Measurements from ENCODE around the gene PBRM1. TPM values are rescaled to one million over a fixed set of nuclear protein-coding genes. Genes with fewer than 3 reads are reported as not detected.

PBRM1 gene
- total and polyA plus RNA-seq, 2 experiments from 2014 or later: 42.6 to 60.3 TPM

DNA sequence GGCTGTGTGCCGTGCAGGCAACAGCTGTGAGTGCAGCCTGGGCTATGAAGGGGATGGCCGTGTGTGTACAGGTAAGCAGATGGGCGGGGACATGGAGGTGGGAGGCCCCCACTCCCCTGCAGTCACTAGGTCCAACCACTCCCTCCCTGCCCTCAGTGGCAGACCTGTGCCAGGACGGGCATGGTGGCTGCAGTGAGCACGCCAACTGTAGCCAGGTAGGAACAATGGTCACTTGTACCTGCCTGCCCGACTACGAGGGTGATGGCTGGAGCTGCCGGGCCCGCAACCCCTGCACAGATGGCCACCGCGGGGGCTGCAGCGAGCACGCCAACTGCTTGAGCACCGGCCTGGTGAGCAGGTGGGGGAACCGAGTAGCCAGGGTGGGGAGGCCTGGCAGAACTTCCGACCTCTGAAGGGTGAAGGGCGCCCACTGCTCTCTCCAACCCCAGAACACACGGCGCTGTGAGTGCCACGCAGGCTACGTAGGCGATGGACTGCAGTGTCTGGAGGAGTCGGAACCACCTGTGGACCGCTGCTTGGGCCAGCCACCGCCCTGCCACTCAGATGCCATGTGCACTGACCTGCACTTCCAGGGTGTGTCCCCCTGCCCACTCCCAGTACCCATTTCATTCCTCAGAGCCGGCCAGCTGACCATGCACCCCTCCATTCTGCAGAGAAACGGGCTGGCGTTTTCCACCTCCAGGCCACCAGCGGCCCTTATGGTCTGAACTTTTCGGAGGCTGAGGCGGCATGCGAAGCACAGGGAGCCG is 163.6 kb downstream of the PBRM1 start:
- H3K27me3 ChIP-seq (replicated peaks; ENCODE audit: insufficient read depth): no peaks in the 10 kb centered on the region
- no peak for TF ChIP-seq EZH2phosphoT487 (IDR thresholded peaks at IDR 0.05; ENCODE audit: insufficient read depth, low read depth)
- no peak for TF ChIP-seq EZH2 (IDR thresholded peaks at IDR 0.05; ENCODE audit: insufficient read depth, poor library complexity, severe bottlenecking)
- no peak overlapping the region for H2AFZ ChIP-seq
- no peaks in the 10 kb centered on the region for H3K36me3 ChIP-seq (ENCODE audit: low read depth)
- H4K20me1 ChIP-seq (ENCODE audit: insufficient read depth): no peaks in the 10 kb centered on the region
- H3K27ac ChIP-seq: no peak overlapping the region
- H3K9ac ChIP-seq: no peak overlapping the region
- in situ Hi-C loops (cut with MboI): no loop called here
- 91 to 93% methylated on average over 33 of the region's 33 CpGs for WGBS, 2 experiments (ENCODE audit: low coverage in 1 of 2, low lambda C conversion rate in 2 of 2, missing lambda C conversion rate in 2 of 2)
- no peak for DNase-seq
- H3K4me3 ChIP-seq: no peak overlapping the region
- H3K4me1 ChIP-seq (ENCODE audit: insufficient read depth): no peaks in the 10 kb centered on the region
- no peaks in the 10 kb centered on the region for H3K9me2 ChIP-seq (ENCODE audit: insufficient read depth)
- H3K79me2 ChIP-seq (ENCODE audit: insufficient read depth): no peaks in the 10 kb centered on the region
- no peaks in the 10 kb centered on the region for H3K9me3 ChIP-seq (ENCODE audit: low read depth)
- no peak overlapping the region for H3K4me2 ChIP-seq (ENCODE audit: unreplicated experiment)
- no peaks in the 10 kb centered on the region for H3F3A ChIP-seq (ENCODE audit: insufficient read depth)

DNA sequence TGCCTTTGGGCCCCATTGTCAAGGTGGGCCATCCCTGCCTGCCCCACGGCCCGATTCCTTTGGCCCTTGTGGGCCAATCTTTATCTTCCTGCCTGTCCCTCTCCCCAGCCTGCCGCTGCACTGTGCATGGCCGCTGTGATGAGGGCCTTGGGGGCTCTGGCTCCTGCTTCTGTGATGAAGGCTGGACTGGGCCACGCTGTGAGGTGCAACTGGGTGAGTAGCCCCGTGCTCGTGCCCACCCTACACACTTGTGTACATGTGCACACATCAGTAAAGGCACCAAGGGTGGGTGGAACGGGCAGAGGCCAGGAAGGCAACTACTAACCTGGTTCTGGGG is 164.3 kb downstream of the PBRM1 start:
- no peaks in the 10 kb centered on the region for H3K79me2 ChIP-seq (ENCODE audit: insufficient read depth)
- no peaks in the 10 kb centered on the region for H3K9me2 ChIP-seq (ENCODE audit: insufficient read depth)
- H3K27ac ChIP-seq: no peak overlapping the region
- 70 to 75% methylated on average over 8 of the region's 8 CpGs for WGBS, 2 experiments (ENCODE audit: low coverage in 1 of 2, low lambda C conversion rate in 2 of 2, missing lambda C conversion rate in 2 of 2)
- H4K20me1 ChIP-seq (ENCODE audit: insufficient read depth): no peaks in the 10 kb centered on the region
- no peak overlapping the region for H3K9ac ChIP-seq
- no peaks in the 10 kb centered on the region for H3K27me3 ChIP-seq (replicated peaks; ENCODE audit: insufficient read depth)
- H3K9me3 ChIP-seq (ENCODE audit: low read depth): no peaks in the 10 kb centered on the region
- no peaks in the 10 kb centered on the region for H3F3A ChIP-seq (ENCODE audit: insufficient read depth)
- H3K4me3 ChIP-seq: no peak overlapping the region
- in situ Hi-C loops (cut with MboI): no loop called here
- DNase-seq: no peak
- no peak overlapping the region for H3K4me2 ChIP-seq (ENCODE audit: unreplicated experiment)
- TF ChIP-seq EZH2 (IDR thresholded peaks at IDR 0.05; ENCODE audit: insufficient read depth, poor library complexity, severe bottlenecking): no peak
- no peak for TF ChIP-seq EZH2phosphoT487 (IDR thresholded peaks at IDR 0.05; ENCODE audit: insufficient read depth, low read depth)
- no peaks in the 10 kb centered on the region for H3K36me3 ChIP-seq (ENCODE audit: low read depth)
- no peaks in the 10 kb centered on the region for H3K4me1 ChIP-seq (ENCODE audit: insufficient read depth)
- H2AFZ ChIP-seq: no peak overlapping the region

DNA sequence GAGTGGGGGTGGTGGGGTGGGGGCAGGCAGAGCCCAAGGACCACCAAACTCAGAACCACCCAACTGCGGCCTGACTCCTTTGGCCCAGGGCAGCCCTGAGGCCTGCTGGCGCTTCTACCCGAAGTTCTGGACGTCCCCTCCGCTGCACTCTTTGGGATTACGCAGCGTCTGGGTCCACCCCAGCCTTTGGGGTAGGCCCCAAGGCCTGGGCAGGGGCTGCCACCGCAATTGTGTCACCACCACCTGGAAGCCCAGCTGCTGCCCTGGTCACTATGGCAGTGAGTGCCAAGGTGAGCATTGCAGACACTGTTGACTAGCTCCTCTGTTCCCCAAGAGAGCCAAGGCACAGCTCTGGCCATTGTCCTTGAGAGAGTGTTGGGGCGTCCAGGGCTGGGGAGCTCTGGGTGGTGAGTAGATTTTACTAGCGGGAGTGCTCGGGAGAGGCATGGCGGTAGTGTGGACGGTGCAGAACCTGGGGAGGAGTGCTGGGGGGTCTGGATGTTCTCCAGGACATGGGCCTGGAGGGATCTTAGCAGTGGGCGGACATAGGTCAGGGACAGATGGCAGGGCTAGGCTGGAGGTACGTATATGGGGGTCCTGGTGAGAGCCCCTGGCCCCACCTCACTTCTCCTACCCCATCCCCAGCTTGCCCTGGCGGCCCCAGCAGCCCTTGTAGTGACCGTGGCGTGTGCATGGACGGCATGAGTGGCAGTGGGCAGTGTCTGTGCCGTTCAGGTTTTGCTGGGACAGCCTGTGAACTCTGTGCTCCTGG is 164.8 kb downstream of the PBRM1 start:
- Histone ChIP-seq H3K27ac (no peak overlapping the region), H3K9me3 (ENCODE audit: low read depth) (no peaks in the 10 kb centered on the region), H3K27me3 (replicated peaks; ENCODE audit: insufficient read depth) (no peaks in the 10 kb centered on the region), H3K4me1 (ENCODE audit: insufficient read depth) (no peaks in the 10 kb centered on the region), H3K9ac (no peak overlapping the region), H3F3A (ENCODE audit: insufficient read depth) (no peaks in the 10 kb centered on the region), H3K4me3 (no peak overlapping the region), H3K9me2 (ENCODE audit: insufficient read depth) (no peaks in the 10 kb centered on the region), H2AFZ (no peak overlapping the region), H3K36me3 (ENCODE audit: low read depth) (no peaks in the 10 kb centered on the region), H3K79me2 (ENCODE audit: insufficient read depth) (no peaks in the 10 kb centered on the region), H3K4me2 (ENCODE audit: unreplicated experiment) (no peak overlapping the region), H4K20me1 (ENCODE audit: insufficient read depth) (no peaks in the 10 kb centered on the region)
- in situ Hi-C loops (cut with MboI): no loop called here
- TF ChIP-seq EZH2phosphoT487 (IDR thresholded peaks at IDR 0.05; ENCODE audit: insufficient read depth, low read depth) (no peak), EZH2 (IDR thresholded peaks at IDR 0.05; ENCODE audit: insufficient read depth, poor library complexity, severe bottlenecking) (no peak)
- DNase-seq: no peak
- 92% methylated on average over 20 of the region's 20 CpGs for WGBS, 2 experiments (ENCODE audit: low coverage in 1 of 2, low lambda C conversion rate in 2 of 2, missing lambda C conversion rate in 2 of 2)

GRCh38 chr3:52520141-52520667 is 165.5 kb downstream of the PBRM1 start:
- no peak overlapping the region for H3K4me2 ChIP-seq (ENCODE audit: unreplicated experiment)
- no peaks in the 10 kb centered on the region for H3K79me2 ChIP-seq (ENCODE audit: insufficient read depth)
- no peak overlapping the region for H2AFZ ChIP-seq
- H3K4me3 ChIP-seq: no peak overlapping the region
- no peaks in the 10 kb centered on the region for H3K9me3 ChIP-seq (ENCODE audit: low read depth)
- H3K27ac ChIP-seq: no peak overlapping the region
- no peak for DNase-seq
- no peaks in the 10 kb centered on the region for H3F3A ChIP-seq (ENCODE audit: insufficient read depth)
- no peaks in the 10 kb centered on the region for H3K9me2 ChIP-seq (ENCODE audit: insufficient read depth)
- no peak for TF ChIP-seq EZH2phosphoT487 (IDR thresholded peaks at IDR 0.05; ENCODE audit: insufficient read depth, low read depth)
- TF ChIP-seq EZH2 (IDR thresholded peaks at IDR 0.05; ENCODE audit: insufficient read depth, poor library complexity, severe bottlenecking): no peak
- H3K4me1 ChIP-seq (ENCODE audit: insufficient read depth): no peaks in the 10 kb centered on the region
- no peaks in the 10 kb centered on the region for H3K36me3 ChIP-seq (ENCODE audit: low read depth)
- no peaks in the 10 kb centered on the region for H3K27me3 ChIP-seq (replicated peaks; ENCODE audit: insufficient read depth)
- no peak overlapping the region for H3K9ac ChIP-seq
- no peaks in the 10 kb centered on the region for H4K20me1 ChIP-seq (ENCODE audit: insufficient read depth)
- in situ Hi-C loops (cut with MboI): no loop called here
- WGBS, 2 experiments (ENCODE audit: low coverage in 1 of 2, low lambda C conversion rate in 2 of 2, missing lambda C conversion rate in 2 of 2): 80 to 81% methylated on average over 14 of the region's 14 CpGs

Measured in GM23248 (cell line).